ENCODE measurements around the gene ESPN. TPM values are rescaled to one million over a fixed set of nuclear protein-coding genes. Genes with fewer than 3 reads are reported as not detected.
"Not testable (repeated sequence)": the region's sequence is repeated elsewhere in the genome, so short reads cannot be mapped to it uniquely, and the experiment has no call there.

The ESPN gene
- total RNA-seq, 2 experiments from 2014 or later, result not detected

GRCh38 chr1:6427441-6428390 lies 3.1 kb downstream of the ESPN start:
- TF ChIP-seq CTCF (conservative IDR thresholded peaks at IDR 0.05; ENCODE audit: low read length), result no peak
- no peak for TF ChIP-seq EZH2phosphoT487 (IDR thresholded peaks at IDR 0.05; ENCODE audit: borderline replicate concordance, low read depth, low read length)
- Histone ChIP-seq H3K79me2 (ENCODE audit: insufficient read depth, low read depth, low read length) (no peaks in the 10 kb centered on the region), H3K9me2 (ENCODE audit: insufficient read depth, low read length) (no peaks in the 10 kb centered on the region), H2AFZ (ENCODE audit: low read length) (no peak overlapping the region), H3K36me3 (ENCODE audit: insufficient read depth, low read length) (no peaks in the 10 kb centered on the region), H4K20me1 (ENCODE audit: insufficient read depth, low read length) (no peaks in the 10 kb centered on the region), H3K9me3 (ENCODE audit: low read length) (no peaks in the 10 kb centered on the region), H3K4me1 (ENCODE audit: insufficient read depth, low read length, poor library complexity, severe bottlenecking) (no peaks in the 10 kb centered on the region), H3K4me2 (ENCODE audit: low read length) (no peak overlapping the region), H3K27ac (ENCODE audit: low read depth, low read length, poor library complexity, severe bottlenecking) (no peak overlapping the region), H3K4me3 (ENCODE audit: low read depth, low read length, poor library complexity, severe bottlenecking) (no peak overlapping the region)
- POLR2A ChIA-PET, result no interaction called here
- no peak for DNase-seq (ENCODE audit: low spot score)
- CTCF ChIA-PET (ENCODE audit: unreplicated experiment), result no interaction called here
- intact Hi-C loops (cut with micrococcal nuclease; ENCODE audit: unreplicated experiment), result no loop called here
- BruUV-seq (replicated peaks), result no TSS peak

GRCh38 chr1:6428453-6428852 lies 3.9 kb downstream of the ESPN start:
- intact Hi-C loops (cut with micrococcal nuclease; ENCODE audit: unreplicated experiment); POLR2A ChIA-PET; H3K4me3 ChIP-seq (ENCODE audit: low read depth, low read length, poor library complexity, severe bottlenecking): not testable (repeated sequence)

GRCh38 chr1:6429660-6430411 lies 5.3 kb downstream of the ESPN start:
- DNase-seq (ENCODE audit: low spot score); H3K4me1 ChIP-seq (ENCODE audit: insufficient read depth, low read length, poor library complexity, severe bottlenecking); H3K9me2 ChIP-seq (ENCODE audit: insufficient read depth, low read length); H4K20me1 ChIP-seq (ENCODE audit: insufficient read depth, low read length); CTCF ChIA-PET (ENCODE audit: unreplicated experiment); H3K4me2 ChIP-seq (ENCODE audit: low read length); H3K36me3 ChIP-seq (ENCODE audit: insufficient read depth, low read length); H3K27ac ChIP-seq (ENCODE audit: low read depth, low read length, poor library complexity, severe bottlenecking); POLR2A ChIA-PET; H3K79me2 ChIP-seq (ENCODE audit: insufficient read depth, low read depth, low read length); H3K9me3 ChIP-seq (ENCODE audit: low read length); H2AFZ ChIP-seq (ENCODE audit: low read length); H3K4me3 ChIP-seq (ENCODE audit: low read depth, low read length, poor library complexity, severe bottlenecking); BruUV-seq (replicated peaks): not testable (repeated sequence)
- intact Hi-C loops (cut with micrococcal nuclease; ENCODE audit: unreplicated experiment), result loop anchor here (10.0 kb wide), 1 partner anchor 185 kb away; the partner anchor contains the start of gene HES3

More at GRCh38 chr1:6428453-6428852, 3.9 kb downstream of the ESPN start:
- H3K4me1 ChIP-seq (ENCODE audit: insufficient read depth, low read length, poor library complexity, severe bottlenecking); H2AFZ ChIP-seq (ENCODE audit: low read length); H3K79me2 ChIP-seq (ENCODE audit: insufficient read depth, low read depth, low read length); BruUV-seq (replicated peaks); H3K9me2 ChIP-seq (ENCODE audit: insufficient read depth, low read length); H3K9me3 ChIP-seq (ENCODE audit: low read length); CTCF ChIA-PET (ENCODE audit: unreplicated experiment); H4K20me1 ChIP-seq (ENCODE audit: insufficient read depth, low read length); DNase-seq (ENCODE audit: low spot score); H3K27ac ChIP-seq (ENCODE audit: low read depth, low read length, poor library complexity, severe bottlenecking); H3K36me3 ChIP-seq (ENCODE audit: insufficient read depth, low read length); H3K4me2 ChIP-seq (ENCODE audit: low read length): not testable (repeated sequence)

GRCh38 chr1:6431645-6432579 lies 7.3 kb downstream of the ESPN start:
- H3K4me1 ChIP-seq (ENCODE audit: insufficient read depth, low read length, poor library complexity, severe bottlenecking); H3K9me2 ChIP-seq (ENCODE audit: insufficient read depth, low read length); H3K4me3 ChIP-seq (ENCODE audit: low read depth, low read length, poor library complexity, severe bottlenecking); DNase-seq (ENCODE audit: low spot score); POLR2A ChIA-PET; H3K4me2 ChIP-seq (ENCODE audit: low read length); H3K27ac ChIP-seq (ENCODE audit: low read depth, low read length, poor library complexity, severe bottlenecking); H4K20me1 ChIP-seq (ENCODE audit: insufficient read depth, low read length); H2AFZ ChIP-seq (ENCODE audit: low read length); H3K36me3 ChIP-seq (ENCODE audit: insufficient read depth, low read length); BruUV-seq (replicated peaks); H3K79me2 ChIP-seq (ENCODE audit: insufficient read depth, low read depth, low read length); H3K9me3 ChIP-seq (ENCODE audit: low read length); CTCF ChIA-PET (ENCODE audit: unreplicated experiment): not testable (repeated sequence)
- intact Hi-C loops (cut with micrococcal nuclease; ENCODE audit: unreplicated experiment), result loop anchor here (10.0 kb wide), 1 partner anchor 187 kb away; the partner anchor contains the start of gene HES3

All from OCI-LY7 (cell line).